Spinal cord (tissue), 4 donors: ENCODE results near the gene CRYGS. TPM values are rescaled to one million over a fixed set of nuclear protein-coding genes. Genes with fewer than 3 reads are reported as not detected.

ENCODE experiments used
- polyA plus RNA-seq, 2 donors: library from polyadenylated mRNA; unstranded; fragments of 120-200 nt; gene quantifications; one replicate each; pipeline ENCODE4 v1.2.1, GENCODE V29; 2013; ENCODE audit not compliant: insufficient read length in 2 of 2
- total RNA-seq, 2 donors: library from RNA; depleted of rRNA in 1 of 2; stranded (reverse); fragments of 120-200 nt in 1 of 2; fragments of >200 nt in 1 of 2; gene quantifications; one replicate each; pipeline versions ENCODE4 v1.2.3 to v1.2.4, GENCODE V29; 2013 to 2014

The CRYGS gene
- total and polyA plus RNA-seq, 4 donors = 1.4 to 9.8 (median 5.6) TPM

Other genes starting within 250 kb of the CRYGS start
- 10 to 100 TPM in 1 of 2 donors, 1 to 10 TPM in 1; 5.6 to 20.6 TPM for gene DGKG, start 182.1 kb downstream of the CRYGS start, total RNA-seq
- 10 to 100 TPM in 1 of 2 donors, 1 to 10 TPM in 1; 9.7 to 10.2 TPM for gene DGKG, start 182.1 kb downstream of the CRYGS start, polyA plus RNA-seq
- gene TBCCD1, start 23.0 kb upstream of the CRYGS start, total RNA-seq = 10 to 100 TPM; 25.5 to 30.1 TPM
- gene TBCCD1, start 23.0 kb upstream of the CRYGS start, polyA plus RNA-seq = 10 to 100 TPM; 17.1 to 18.6 TPM
- gene DNAJB11, start 26.3 kb upstream of the CRYGS start, total RNA-seq = 10 to 100 TPM; 45.7 to 57.4 TPM
- 10 to 100 TPM; 67.0 to 71.6 TPM for gene DNAJB11, start 26.3 kb upstream of the CRYGS start, polyA plus RNA-seq
- gene AHSG, start 68.7 kb upstream of the CRYGS start, total RNA-seq = 1 to 10 TPM in 1 of 2 donors, not detected in 1; 1.5 TPM
- under 1 TPM; 0.27 to 0.42 TPM for gene AHSG, start 68.7 kb upstream of the CRYGS start, polyA plus RNA-seq
- not detected for gene FETUB, start 96.0 kb upstream of the CRYGS start, total RNA-seq
- under 1 TPM in 1 of 2 donors, not detected in 1; 0.11 TPM for gene FETUB, start 96.0 kb upstream of the CRYGS start, polyA plus RNA-seq
- gene HRG, start 121.6 kb upstream of the CRYGS start, total RNA-seq = under 1 TPM in 1 of 2 donors, not detected in 1; 0.11 TPM
- under 1 TPM in 1 of 2 donors, not detected in 1; 0.17 TPM for gene HRG, start 121.6 kb upstream of the CRYGS start, polyA plus RNA-seq
- gene KNG1, start 173.0 kb upstream of the CRYGS start, total RNA-seq = under 1 TPM in 1 of 2 donors, not detected in 1; 0.17 TPM
- under 1 TPM; 0.45 to 0.63 TPM for gene KNG1, start 173.0 kb upstream of the CRYGS start, polyA plus RNA-seq
- 100 to 1,000 TPM; 660 to 784 TPM for gene EIF4A2, start 239.2 kb upstream of the CRYGS start, total RNA-seq
- 100 to 1,000 TPM; 611 to 664 TPM for gene EIF4A2, start 239.2 kb upstream of the CRYGS start, polyA plus RNA-seq